Measurements from ENCODE around the gene SPG21. TPM values are rescaled to one million over a fixed set of nuclear protein-coding genes. Genes with fewer than 3 reads are reported as not detected.

SPG21 gene
- polyA plus RNA-seq, 1 experiment, result 101 TPM

DNA sequence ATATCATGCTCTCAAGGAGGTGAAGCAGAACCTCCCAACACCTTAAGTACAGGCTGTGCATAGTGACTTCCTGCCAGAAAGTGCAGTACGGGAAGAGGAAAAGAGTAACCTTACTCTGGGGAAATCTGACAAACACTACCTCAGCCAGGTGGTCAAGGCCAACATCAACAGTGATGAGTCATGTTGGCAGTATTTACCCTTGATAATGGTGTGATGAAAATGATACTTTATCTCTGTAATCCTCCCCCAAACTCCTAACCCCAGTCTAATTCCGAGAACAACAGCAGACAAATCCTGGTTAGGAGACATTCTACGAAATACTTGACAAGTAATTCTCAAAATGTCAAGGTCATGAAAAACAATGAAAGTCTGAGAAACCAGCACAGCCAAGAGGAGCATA is 51.5 kb downstream of the SPG21 start:
- no peak overlapping the region for H3K27ac ChIP-seq (ENCODE audit: low read depth, low read length)
- no peak overlapping the region for H3K4me3 ChIP-seq (ENCODE audit: low read depth, low read length)
- ChIA-PET CTCF (no interaction called here), POLR2A (interaction anchor here (0.6 kb wide), 1 partner anchor 29 kb away, joined by 6 read pairs; no protein-coding TSS in a partner anchor)
- DNase-seq (ENCODE audit: low read depth, low spot score), result no peak
- no peaks in the 10 kb centered on the region for H3K27me3 ChIP-seq (ENCODE audit: control insufficient read depth, insufficient read depth, low read length)
- TF ChIP-seq, protein P1, sequence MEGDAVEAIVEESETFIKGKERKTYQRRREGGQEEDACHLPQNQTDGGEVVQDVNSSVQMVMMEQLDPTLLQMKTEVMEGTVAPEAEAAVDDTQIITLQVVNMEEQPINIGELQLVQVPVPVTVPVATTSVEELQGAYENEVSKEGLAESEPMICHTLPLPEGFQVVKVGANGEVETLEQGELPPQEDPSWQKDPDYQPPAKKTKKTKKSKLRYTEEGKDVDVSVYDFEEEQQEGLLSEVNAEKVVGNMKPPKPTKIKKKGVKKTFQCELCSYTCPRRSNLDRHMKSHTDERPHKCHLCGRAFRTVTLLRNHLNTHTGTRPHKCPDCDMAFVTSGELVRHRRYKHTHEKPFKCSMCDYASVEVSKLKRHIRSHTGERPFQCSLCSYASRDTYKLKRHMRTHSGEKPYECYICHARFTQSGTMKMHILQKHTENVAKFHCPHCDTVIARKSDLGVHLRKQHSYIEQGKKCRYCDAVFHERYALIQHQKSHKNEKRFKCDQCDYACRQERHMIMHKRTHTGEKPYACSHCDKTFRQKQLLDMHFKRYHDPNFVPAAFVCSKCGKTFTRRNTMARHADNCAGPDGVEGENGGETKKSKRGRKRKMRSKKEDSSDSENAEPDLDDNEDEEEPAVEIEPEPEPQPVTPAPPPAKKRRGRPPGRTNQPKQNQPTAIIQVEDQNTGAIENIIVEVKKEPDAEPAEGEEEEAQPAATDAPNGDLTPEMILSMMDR (IDR thresholded peaks at IDR 0.05; ENCODE audit: low read depth, low read length), result no peak
- no peaks in the 10 kb centered on the region for H3K9me3 ChIP-seq (ENCODE audit: control insufficient read depth, insufficient read depth, low read length)

DNA sequence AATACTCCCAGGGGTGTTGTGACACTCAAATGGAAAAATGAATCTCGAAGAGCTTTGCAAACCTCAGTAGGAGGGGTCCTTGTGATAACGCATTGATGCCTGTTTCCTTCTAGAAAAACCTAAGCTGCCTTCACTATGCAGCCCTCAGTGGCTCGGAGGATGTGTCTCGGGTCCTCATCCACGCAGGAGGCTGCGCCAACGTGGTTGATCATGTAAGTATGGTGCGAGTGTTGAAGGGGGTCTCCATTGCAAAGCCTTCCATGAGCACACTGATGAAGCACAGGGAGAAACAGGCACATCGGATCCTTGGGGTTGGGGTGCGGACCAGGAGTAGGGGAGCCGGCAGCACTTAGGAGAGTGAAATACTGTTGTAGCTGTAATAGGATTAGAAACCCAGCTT is 55.7 kb downstream of the SPG21 start:
- no peaks in the 10 kb centered on the region for H3K27me3 ChIP-seq (ENCODE audit: control insufficient read depth, insufficient read depth, low read length)
- POLR2A ChIA-PET, result interaction anchor here (0.6 kb wide), 1 partner anchor 69 kb away, joined by 3 read pairs; no protein-coding TSS in a partner anchor
- H3K9me3 ChIP-seq (ENCODE audit: control insufficient read depth, insufficient read depth, low read length), result no peaks in the 10 kb centered on the region
- no peak overlapping the region for H3K27ac ChIP-seq (ENCODE audit: low read depth, low read length)
- TF ChIP-seq, protein P1 (IDR thresholded peaks at IDR 0.05; ENCODE audit: low read depth, low read length), result no peak
- no peak for DNase-seq (ENCODE audit: low read depth, low spot score)
- CTCF ChIA-PET, result no interaction called here
- H3K4me3 ChIP-seq (ENCODE audit: low read depth, low read length), result no peak overlapping the region

GRCh38 chr15:64931381-64931780 is 58.3 kb downstream of the SPG21 start:
- Histone ChIP-seq H3K4me3 (ENCODE audit: low read depth, low read length) (no peak overlapping the region), H3K27me3 (ENCODE audit: control insufficient read depth, insufficient read depth, low read length) (no peaks in the 10 kb centered on the region), H3K27ac (ENCODE audit: low read depth, low read length) (no peak overlapping the region), H3K9me3 (ENCODE audit: control insufficient read depth, insufficient read depth, low read length) (no peaks in the 10 kb centered on the region)
- TF ChIP-seq, protein P1 (IDR thresholded peaks at IDR 0.05; ENCODE audit: low read depth, low read length), result no peak
- POLR2A ChIA-PET, result no interaction called here
- no peak for DNase-seq (ENCODE audit: low read depth, low spot score)
- CTCF ChIA-PET, result no interaction called here

GRCh38 chr15:64930778-64931371 is 58.8 kb downstream of the SPG21 start:
- Histone ChIP-seq H3K27me3 (ENCODE audit: control insufficient read depth, insufficient read depth, low read length) (no peaks in the 10 kb centered on the region), H3K9me3 (ENCODE audit: control insufficient read depth, insufficient read depth, low read length) (no peaks in the 10 kb centered on the region), H3K27ac (ENCODE audit: low read depth, low read length) (no peak overlapping the region), H3K4me3 (ENCODE audit: low read depth, low read length) (no peak overlapping the region)
- POLR2A ChIA-PET, result no interaction called here
- TF ChIP-seq, protein P1 (IDR thresholded peaks at IDR 0.05; ENCODE audit: low read depth, low read length), result no peak
- DNase-seq (ENCODE audit: low read depth, low spot score), result peak; percentile 11
- CTCF ChIA-PET, result no interaction called here

DNA sequence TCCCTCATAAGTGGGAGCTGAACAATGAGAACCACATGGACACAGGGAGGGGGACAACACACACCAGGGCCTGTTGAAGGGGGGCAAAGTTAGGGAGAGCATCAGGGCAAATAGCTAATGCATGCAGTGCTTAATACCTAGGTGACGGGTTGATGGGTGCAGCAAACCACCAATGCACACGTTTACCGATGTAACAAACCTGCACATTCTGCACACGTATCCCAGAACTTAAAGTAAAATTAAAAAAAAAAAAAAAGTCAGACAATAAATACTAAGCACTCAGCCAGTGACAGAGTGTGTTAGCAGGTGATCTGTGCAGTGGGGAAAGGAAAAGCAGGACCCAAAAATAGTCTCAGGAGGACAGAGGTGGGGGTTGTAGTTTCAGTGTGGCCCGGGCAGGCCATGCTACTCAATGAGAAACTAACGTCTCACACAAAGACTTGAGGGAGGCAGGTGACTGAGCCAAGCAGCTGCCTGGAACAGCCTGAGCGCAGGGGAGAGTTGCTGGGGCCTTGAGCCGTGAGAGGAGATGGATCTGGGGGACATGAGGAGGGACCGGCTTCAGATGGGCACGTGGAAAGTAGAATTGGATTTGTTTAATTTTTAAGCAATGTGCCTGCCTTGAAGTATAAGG is 59.6 kb downstream of the SPG21 start:
- DNase-seq (ENCODE audit: low read depth, low spot score), result no peak
- ChIA-PET POLR2A (no interaction called here), CTCF (interaction anchor here (0.5 kb wide), 1 partner anchor 120 kb away, joined by 9 read pairs; no protein-coding TSS in a partner anchor)
- no peaks in the 10 kb centered on the region for H3K27me3 ChIP-seq (ENCODE audit: control insufficient read depth, insufficient read depth, low read length)
- TF ChIP-seq, protein P1 (IDR thresholded peaks at IDR 0.05; ENCODE audit: low read depth, low read length), result no peak
- no peak overlapping the region for H3K4me3 ChIP-seq (ENCODE audit: low read depth, low read length)
- H3K27ac ChIP-seq (ENCODE audit: low read depth, low read length), result no peak overlapping the region
- no peaks in the 10 kb centered on the region for H3K9me3 ChIP-seq (ENCODE audit: control insufficient read depth, insufficient read depth, low read length)

All from AG04450 (cell line).